C4-2B (cell line): Measurements from ENCODE around the gene GPBAR1.

Source experiments
- H3K27ac ChIP-seq: fragments of 450-650 bp; 2 replicates; pipeline ENCODE4 v1.5.1; 2017
- ZFX ChIP-seq: fragments of 450-650 bp; IDR thresholded peaks from 2 replicates; pipeline ENCODE4 v1.6.1; 2017
- TF ChIP-seq, protein P1 (sequence below): fragments of 450-650 bp; conservative IDR thresholded peaks from 2 replicates; pipeline ENCODE4 v1.5.1; 2017; ENCODE audit warnings: mild to moderate bottlenecking

GPBAR1 gene

GRCh38 chr2:218244204-218244603 is 16.6 kb upstream of the GPBAR1 start:
- no peak for TF ChIP-seq ZFX
- TF ChIP-seq, protein P1, sequence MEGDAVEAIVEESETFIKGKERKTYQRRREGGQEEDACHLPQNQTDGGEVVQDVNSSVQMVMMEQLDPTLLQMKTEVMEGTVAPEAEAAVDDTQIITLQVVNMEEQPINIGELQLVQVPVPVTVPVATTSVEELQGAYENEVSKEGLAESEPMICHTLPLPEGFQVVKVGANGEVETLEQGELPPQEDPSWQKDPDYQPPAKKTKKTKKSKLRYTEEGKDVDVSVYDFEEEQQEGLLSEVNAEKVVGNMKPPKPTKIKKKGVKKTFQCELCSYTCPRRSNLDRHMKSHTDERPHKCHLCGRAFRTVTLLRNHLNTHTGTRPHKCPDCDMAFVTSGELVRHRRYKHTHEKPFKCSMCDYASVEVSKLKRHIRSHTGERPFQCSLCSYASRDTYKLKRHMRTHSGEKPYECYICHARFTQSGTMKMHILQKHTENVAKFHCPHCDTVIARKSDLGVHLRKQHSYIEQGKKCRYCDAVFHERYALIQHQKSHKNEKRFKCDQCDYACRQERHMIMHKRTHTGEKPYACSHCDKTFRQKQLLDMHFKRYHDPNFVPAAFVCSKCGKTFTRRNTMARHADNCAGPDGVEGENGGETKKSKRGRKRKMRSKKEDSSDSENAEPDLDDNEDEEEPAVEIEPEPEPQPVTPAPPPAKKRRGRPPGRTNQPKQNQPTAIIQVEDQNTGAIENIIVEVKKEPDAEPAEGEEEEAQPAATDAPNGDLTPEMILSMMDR: no peak
- H3K27ac ChIP-seq: peak overlapping the region; percentile 11; the same call in 1 of the 2 replicates

- peak overlapping the region; percentile 11; the same call in 1 of the 2 replicates for H3K27ac ChIP-seq
- TF ChIP-seq, protein P1: no peak
- TF ChIP-seq ZFX: no peak
These were observed 16.1 kb upstream of the GPBAR1 start for GRCh38 chr2:218244665-218245064.

GRCh38 chr2:218245214-218245613 is 15.6 kb upstream of the GPBAR1 start:
- TF ChIP-seq ZFX: no peak
- TF ChIP-seq, protein P1: no peak
- peak overlapping the region; percentile 33; the same call in 1 of the 2 replicates for H3K27ac ChIP-seq

- no peak overlapping the region for H3K27ac ChIP-seq
- TF ChIP-seq ZFX: no peak
- TF ChIP-seq, protein P1: no peak
These were observed 11.1 kb upstream of the GPBAR1 start for GRCh38 chr2:218249691-218250090.

DNA sequence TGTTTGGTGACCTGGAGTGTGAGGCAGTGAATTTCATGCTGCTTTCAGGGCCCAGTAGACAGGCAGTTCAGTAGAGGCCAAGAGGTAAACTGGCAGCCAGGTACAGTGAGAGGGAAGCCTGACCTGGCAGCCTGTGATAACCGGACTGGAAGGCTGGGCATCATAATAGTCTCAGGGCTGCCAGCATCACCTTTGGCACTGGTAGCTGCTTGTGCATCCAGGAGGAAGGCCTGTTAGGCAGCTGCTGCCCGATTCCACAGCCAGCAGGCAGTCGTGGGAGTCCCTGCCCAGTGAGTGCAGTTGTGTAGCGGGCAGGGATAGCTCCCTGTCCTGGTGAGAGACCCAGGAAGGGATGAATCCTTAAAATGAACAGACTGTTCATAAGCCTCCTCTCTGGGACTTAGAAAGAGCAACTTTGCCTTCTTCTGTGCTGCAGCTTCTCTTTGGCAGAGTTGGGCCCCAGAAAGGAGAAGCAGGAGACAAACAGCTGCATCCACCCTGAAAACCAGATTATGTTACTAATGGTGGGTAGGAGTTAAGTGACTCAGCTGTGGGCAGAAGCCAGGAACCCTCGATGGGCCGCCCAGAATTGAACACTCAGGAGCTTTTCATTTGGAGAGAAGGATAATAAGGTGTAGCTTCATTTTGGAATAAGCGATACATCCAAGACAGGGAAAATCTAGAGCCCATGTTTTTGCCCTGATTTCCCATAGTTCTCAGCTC is 8.1 kb upstream of the GPBAR1 start:
- no peak for TF ChIP-seq ZFX
- TF ChIP-seq, protein P1: no peak
- no peak overlapping the region for H3K27ac ChIP-seq

GRCh38 chr2:218253232-218253625 is 7.6 kb upstream of the GPBAR1 start:
- TF ChIP-seq, protein P1: no peak
- TF ChIP-seq ZFX: no peak
- H3K27ac ChIP-seq: no peak overlapping the region

DNA sequence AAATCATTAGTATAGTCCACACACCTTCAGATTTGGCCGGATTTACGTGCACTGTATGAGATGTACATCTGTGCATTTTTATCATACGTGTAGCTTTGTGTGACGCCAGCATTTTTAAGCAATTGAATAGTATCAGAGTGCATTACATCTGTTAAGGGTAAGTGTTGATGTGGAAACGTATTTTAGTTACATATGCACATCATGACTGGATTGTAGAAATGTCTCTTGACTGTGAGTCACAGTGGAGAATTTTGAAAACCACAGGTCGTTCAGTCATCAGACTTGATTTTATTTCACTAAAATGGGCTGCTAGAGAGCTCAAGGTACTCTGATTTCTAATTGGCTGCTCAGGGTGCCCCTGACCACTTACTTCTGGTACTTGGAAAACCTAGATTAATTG is 5.4 kb upstream of the GPBAR1 start:
- TF ChIP-seq, protein P1: no peak
- TF ChIP-seq ZFX: no peak
- H3K27ac ChIP-seq: no peak overlapping the region
